Peyer's patch (tissue), 4 donors: ENCODE results near the gene ERVFRD-1.

ENCODE experiments used
- POLR2A ChIP-seq, 2 donors: fragments of 450-650 bp; IDR thresholded peaks; one replicate each; pipeline ENCODE4 v1.5.1; 2017; ENCODE audit warnings: antibody characterized with exemption in 2 of 2, mild to moderate bottlenecking in 2 of 2, moderate library complexity in 2 of 2
- TF ChIP-seq, protein P1 (sequence below), 6 experiments: fragments of 450-650 bp in 4 of 6; fragments of 200-600 bp in 2 of 6; sonication (generic) in 1 of 6; IDR thresholded peaks; one replicate each; pipeline ENCODE4 v1.5.1; 2017 to 2019; ENCODE audit warnings: antibody characterized with exemption in 6 of 6, mild to moderate bottlenecking in 3 of 6, moderate library complexity in 1 of 6

- TF ChIP-seq, protein P1, sequence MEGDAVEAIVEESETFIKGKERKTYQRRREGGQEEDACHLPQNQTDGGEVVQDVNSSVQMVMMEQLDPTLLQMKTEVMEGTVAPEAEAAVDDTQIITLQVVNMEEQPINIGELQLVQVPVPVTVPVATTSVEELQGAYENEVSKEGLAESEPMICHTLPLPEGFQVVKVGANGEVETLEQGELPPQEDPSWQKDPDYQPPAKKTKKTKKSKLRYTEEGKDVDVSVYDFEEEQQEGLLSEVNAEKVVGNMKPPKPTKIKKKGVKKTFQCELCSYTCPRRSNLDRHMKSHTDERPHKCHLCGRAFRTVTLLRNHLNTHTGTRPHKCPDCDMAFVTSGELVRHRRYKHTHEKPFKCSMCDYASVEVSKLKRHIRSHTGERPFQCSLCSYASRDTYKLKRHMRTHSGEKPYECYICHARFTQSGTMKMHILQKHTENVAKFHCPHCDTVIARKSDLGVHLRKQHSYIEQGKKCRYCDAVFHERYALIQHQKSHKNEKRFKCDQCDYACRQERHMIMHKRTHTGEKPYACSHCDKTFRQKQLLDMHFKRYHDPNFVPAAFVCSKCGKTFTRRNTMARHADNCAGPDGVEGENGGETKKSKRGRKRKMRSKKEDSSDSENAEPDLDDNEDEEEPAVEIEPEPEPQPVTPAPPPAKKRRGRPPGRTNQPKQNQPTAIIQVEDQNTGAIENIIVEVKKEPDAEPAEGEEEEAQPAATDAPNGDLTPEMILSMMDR (IDR thresholded peaks at IDR 0.05): no peak
- TF ChIP-seq POLR2A (IDR thresholded peaks at IDR 0.05): no peak
Observed at GRCh38 chr6:11054722-11055121, 56.8 kb downstream of the ERVFRD-1 start.
